ENCODE results near the gene RDH11.

DNA sequence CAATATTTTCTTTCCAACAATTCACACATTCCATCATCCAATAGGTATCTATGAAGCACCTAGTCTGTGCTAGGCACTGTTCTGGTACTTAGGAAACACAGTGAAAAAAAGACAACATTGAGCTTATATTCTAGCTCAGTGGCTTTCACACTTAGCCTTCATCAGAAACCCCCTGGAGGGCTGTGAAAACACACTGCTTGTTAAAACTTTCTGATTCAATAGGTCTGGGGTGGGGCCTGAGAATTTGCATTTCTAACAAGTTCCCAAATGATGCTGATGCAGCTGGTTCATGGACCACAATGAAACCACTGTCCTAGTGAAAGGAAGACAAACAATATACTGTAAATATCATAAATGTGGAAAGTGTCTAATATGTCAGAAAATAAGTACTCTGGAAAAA, 27.0 kb downstream of the RDH11 start:
- TF ChIP-seq, protein P1, sequence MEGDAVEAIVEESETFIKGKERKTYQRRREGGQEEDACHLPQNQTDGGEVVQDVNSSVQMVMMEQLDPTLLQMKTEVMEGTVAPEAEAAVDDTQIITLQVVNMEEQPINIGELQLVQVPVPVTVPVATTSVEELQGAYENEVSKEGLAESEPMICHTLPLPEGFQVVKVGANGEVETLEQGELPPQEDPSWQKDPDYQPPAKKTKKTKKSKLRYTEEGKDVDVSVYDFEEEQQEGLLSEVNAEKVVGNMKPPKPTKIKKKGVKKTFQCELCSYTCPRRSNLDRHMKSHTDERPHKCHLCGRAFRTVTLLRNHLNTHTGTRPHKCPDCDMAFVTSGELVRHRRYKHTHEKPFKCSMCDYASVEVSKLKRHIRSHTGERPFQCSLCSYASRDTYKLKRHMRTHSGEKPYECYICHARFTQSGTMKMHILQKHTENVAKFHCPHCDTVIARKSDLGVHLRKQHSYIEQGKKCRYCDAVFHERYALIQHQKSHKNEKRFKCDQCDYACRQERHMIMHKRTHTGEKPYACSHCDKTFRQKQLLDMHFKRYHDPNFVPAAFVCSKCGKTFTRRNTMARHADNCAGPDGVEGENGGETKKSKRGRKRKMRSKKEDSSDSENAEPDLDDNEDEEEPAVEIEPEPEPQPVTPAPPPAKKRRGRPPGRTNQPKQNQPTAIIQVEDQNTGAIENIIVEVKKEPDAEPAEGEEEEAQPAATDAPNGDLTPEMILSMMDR (IDR thresholded peaks at IDR 0.05), result no peak
- no peak for TF ChIP-seq POLR2AphosphoS5 (IDR thresholded peaks at IDR 0.05)
